Hepatocyte (in vitro differentiated cells): ENCODE measurements around the gene ASTN2.

ENCODE experiments used
- EZH2 ChIP-seq: fragments of 200-600 bp; sonication (generic); IDR thresholded peaks from 2 replicates; pipeline ENCODE4 v1.6.1; 2016; ENCODE audit warnings: antibody characterized with exemption, mild to moderate bottlenecking, borderline replicate concordance
- EZH2phosphoT487 ChIP-seq: fragments of 200-600 bp; sonication (generic); IDR thresholded peaks from one replicate; pipeline ENCODE4 v1.6.1; 2018; ENCODE audit warnings: antibody characterized with exemption, mild to moderate bottlenecking, low read depth, moderate library complexity; ENCODE audit not compliant: unreplicated experiment, severe bottlenecking
- TF ChIP-seq, protein P1 (sequence below): fragments of 200-600 bp; sonication (generic); IDR thresholded peaks from 2 replicates; pipeline ENCODE4 v1.5.1; 2016; ENCODE audit warnings: antibody characterized with exemption, mild to moderate bottlenecking; ENCODE audit not compliant: poor library complexity

DNA sequence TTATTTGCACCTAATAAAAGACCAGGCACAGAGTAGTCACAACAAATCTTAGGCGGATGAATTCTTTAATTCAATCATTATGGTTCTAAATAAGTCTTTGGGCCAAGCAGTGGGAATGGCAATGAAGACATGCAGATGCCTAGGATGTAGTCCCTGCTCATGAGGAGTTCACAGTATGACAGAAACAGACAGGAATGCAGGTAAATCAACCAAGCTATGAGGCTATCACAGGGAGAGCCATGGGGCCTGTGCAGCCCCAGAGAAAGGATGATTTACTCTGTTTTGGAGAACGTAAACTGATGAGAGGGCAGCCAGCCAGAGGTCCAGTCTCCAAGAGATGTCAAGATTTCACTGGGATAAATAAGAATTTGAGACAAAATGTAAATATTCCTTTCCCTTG, 598.4 kb downstream of the ASTN2 start:
- TF ChIP-seq, protein P1, sequence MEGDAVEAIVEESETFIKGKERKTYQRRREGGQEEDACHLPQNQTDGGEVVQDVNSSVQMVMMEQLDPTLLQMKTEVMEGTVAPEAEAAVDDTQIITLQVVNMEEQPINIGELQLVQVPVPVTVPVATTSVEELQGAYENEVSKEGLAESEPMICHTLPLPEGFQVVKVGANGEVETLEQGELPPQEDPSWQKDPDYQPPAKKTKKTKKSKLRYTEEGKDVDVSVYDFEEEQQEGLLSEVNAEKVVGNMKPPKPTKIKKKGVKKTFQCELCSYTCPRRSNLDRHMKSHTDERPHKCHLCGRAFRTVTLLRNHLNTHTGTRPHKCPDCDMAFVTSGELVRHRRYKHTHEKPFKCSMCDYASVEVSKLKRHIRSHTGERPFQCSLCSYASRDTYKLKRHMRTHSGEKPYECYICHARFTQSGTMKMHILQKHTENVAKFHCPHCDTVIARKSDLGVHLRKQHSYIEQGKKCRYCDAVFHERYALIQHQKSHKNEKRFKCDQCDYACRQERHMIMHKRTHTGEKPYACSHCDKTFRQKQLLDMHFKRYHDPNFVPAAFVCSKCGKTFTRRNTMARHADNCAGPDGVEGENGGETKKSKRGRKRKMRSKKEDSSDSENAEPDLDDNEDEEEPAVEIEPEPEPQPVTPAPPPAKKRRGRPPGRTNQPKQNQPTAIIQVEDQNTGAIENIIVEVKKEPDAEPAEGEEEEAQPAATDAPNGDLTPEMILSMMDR, result no peak
- no peak for TF ChIP-seq EZH2
- TF ChIP-seq EZH2phosphoT487, result no peak
